Stimulated activated CD8-positive, alpha-beta memory T cell treated with anti-CD3 and anti-CD28 coated beads, Interleukin-12 subunit alpha, Interleukin-12 subunit beta, amount 100 ng/mL, for 4 hours (primary cell): Measurements from ENCODE around the gene PLD4.
"Not testable (repeated sequence)": the region's sequence is repeated elsewhere in the genome, so short reads cannot be mapped to it uniquely, and the experiment has no call there.

Experiments
- DNase-seq: peaks from one replicate; pipeline ENCODE4 v3.0.0-alpha.2; 2020; ENCODE audit warnings: low read depth

Gene PLD4

GRCh38 chr14:104941508-104942365 lies 17.1 kb downstream of the PLD4 start:
- no peak for DNase-seq

- DNase-seq = no peak
Observed at GRCh38 chr14:104942586-104942985, 17.9 kb downstream of the PLD4 start.

- not testable (repeated sequence) for DNase-seq
Observed at GRCh38 chr14:104943216-104944015, 18.7 kb downstream of the PLD4 start.

GRCh38 chr14:104944016-104944308 lies 19.3 kb downstream of the PLD4 start:
- DNase-seq = not testable (repeated sequence)

- DNase-seq = not testable (repeated sequence)
Observed at GRCh38 chr14:104944436-104945205, 19.9 kb downstream of the PLD4 start.

GRCh38 chr14:104945266-104945665 lies 20.6 kb downstream of the PLD4 start:
- not testable (repeated sequence) for DNase-seq

GRCh38 chr14:104945986-104946965 lies 21.6 kb downstream of the PLD4 start:
- DNase-seq = not testable (repeated sequence)

GRCh38 chr14:104947201-104947600 lies 22.5 kb downstream of the PLD4 start:
- not testable (repeated sequence) for DNase-seq

GRCh38 chr14:104947881-104948735 lies 23.4 kb downstream of the PLD4 start:
- not testable (repeated sequence) for DNase-seq

- DNase-seq = no peak
Observed at GRCh38 chr14:104948736-104949031, 24.0 kb downstream of the PLD4 start.

- not testable (repeated sequence) for DNase-seq
Observed at GRCh38 chr14:104949406-104949955, 24.8 kb downstream of the PLD4 start.

GRCh38 chr14:104950021-104950420 lies 25.3 kb downstream of the PLD4 start:
- DNase-seq = no peak

- DNase-seq = not testable (repeated sequence)
Observed at GRCh38 chr14:104950701-104951100, 26.0 kb downstream of the PLD4 start.

- DNase-seq = not testable (repeated sequence)
Observed at GRCh38 chr14:104951863-104952657, 27.4 kb downstream of the PLD4 start.

GRCh38 chr14:104953097-104953496 lies 28.4 kb downstream of the PLD4 start:
- no peak for DNase-seq

GRCh38 chr14:104953896-104954656 lies 29.4 kb downstream of the PLD4 start:
- no peak for DNase-seq

- DNase-seq = no peak
Observed at GRCh38 chr14:104954746-104955395, 30.2 kb downstream of the PLD4 start.

- no peak for DNase-seq
Observed at GRCh38 chr14:104955396-104955770, 30.7 kb downstream of the PLD4 start.
